ENCODE measurements around the gene ASMTL.
"Not testable (repeated sequence)": the region's sequence is repeated elsewhere in the genome, so short reads cannot be mapped to it uniquely, and the experiment has no call there.

The ASMTL gene

DNA sequence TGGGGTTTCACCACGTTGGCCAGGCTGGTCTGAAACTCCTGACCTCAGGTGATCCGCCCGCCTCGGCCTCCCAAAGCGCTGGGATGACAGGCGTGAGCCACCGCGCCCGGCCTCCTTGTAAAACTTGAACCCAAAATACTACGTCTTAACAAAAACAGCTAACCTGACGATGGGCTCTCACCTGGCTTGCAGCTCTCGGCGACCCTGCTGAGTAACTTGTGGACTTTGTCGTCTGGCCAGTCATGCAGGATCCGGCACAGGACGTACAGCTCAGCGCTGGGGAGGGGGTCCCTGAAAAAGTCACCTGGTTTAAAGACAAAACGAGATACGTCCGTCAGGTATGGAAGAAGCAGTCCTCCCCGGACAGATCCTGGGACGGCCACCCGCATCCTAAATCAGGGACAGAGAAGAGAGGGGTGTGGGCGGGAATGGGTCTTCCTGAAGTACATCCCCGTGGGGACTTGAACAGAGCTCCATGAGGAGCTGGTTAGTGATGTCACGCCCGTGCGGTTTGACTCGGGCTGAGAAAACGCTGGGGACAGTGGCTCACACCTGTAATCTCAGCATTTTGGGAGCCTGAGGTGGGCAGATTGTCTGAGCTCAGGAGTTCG, 40.1 kb downstream of the ASMTL start:
- DNase-seq (ENCODE audit: low read depth, low spot score), result no peak
- Histone ChIP-seq H3K9ac (ENCODE audit: insufficient read length) (no peak overlapping the region), H3K4me3 (no peak overlapping the region), H3K36me3 (ENCODE audit: insufficient read depth, low read length) (peaks cover 19% of the 10 kb centered on the region; the same call in 1 of the 2 replicates), H3K9me3 (ENCODE audit: low read depth, low read length) (no peaks in the 10 kb centered on the region), H3K27ac (no peak overlapping the region)
- no peak for TF ChIP-seq FOXP2 (optimal IDR thresholded peaks at IDR 0.05; ENCODE audit: control extremely low read depth, extremely low read length, insufficient read depth)
- no peak for TF ChIP-seq EZH2 (IDR thresholded peaks at IDR 0.05)
- TF ChIP-seq POLR2AphosphoS5 (IDR thresholded peaks at IDR 0.05; ENCODE audit: borderline replicate concordance, low read depth, low read length), result no peak

DNA sequence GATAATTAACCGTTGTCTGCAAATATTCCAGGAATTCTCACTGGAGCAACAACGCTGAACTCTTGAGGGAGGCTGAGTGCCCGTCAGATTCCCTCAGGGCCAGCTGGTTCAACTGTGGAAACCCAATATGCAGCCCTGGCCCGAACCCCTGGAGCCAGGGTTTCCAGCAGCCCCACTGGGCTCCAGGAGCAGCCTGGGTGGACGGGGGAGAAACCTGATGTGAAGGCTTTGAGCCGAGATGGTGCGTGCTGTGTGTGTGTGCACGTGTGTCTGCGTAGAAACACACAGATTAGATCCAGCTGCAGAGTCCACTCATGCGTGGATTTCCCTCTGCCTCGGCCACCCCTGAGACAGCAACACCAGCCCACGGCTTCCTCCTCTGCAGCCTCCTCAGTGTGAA, 41.4 kb downstream of the ASMTL start:
- no peak overlapping the region for H3K27ac ChIP-seq
- no peak for DNase-seq (ENCODE audit: low read depth, low spot score)
- peaks cover 27% of the 10 kb centered on the region; the same call in 1 of the 2 replicates for H3K36me3 ChIP-seq (ENCODE audit: insufficient read depth, low read length)
- no peaks in the 10 kb centered on the region for H3K9me3 ChIP-seq (ENCODE audit: low read depth, low read length)
- no peak overlapping the region for H3K9ac ChIP-seq (ENCODE audit: insufficient read length)
- TF ChIP-seq FOXP2 (optimal IDR thresholded peaks at IDR 0.05; ENCODE audit: control extremely low read depth, extremely low read length, insufficient read depth), result no peak
- no peak for TF ChIP-seq EZH2 (IDR thresholded peaks at IDR 0.05)
- no peak for TF ChIP-seq POLR2AphosphoS5 (IDR thresholded peaks at IDR 0.05; ENCODE audit: borderline replicate concordance, low read depth, low read length)
- no peak overlapping the region for H3K4me3 ChIP-seq

- no peak overlapping the region for H3K9ac ChIP-seq (ENCODE audit: insufficient read length)
- H3K36me3 ChIP-seq (ENCODE audit: insufficient read depth, low read length), result peaks cover 54% of the 10 kb centered on the region; the same call in 1 of the 2 replicates
- no peak for TF ChIP-seq FOXP2 (optimal IDR thresholded peaks at IDR 0.05; ENCODE audit: control extremely low read depth, extremely low read length, insufficient read depth)
- no peak for TF ChIP-seq POLR2AphosphoS5 (IDR thresholded peaks at IDR 0.05; ENCODE audit: borderline replicate concordance, low read depth, low read length)
- TF ChIP-seq EZH2 (IDR thresholded peaks at IDR 0.05), result no peak
- no peaks in the 10 kb centered on the region for H3K9me3 ChIP-seq (ENCODE audit: low read depth, low read length)
- no peak overlapping the region for H3K4me3 ChIP-seq
- H3K27ac ChIP-seq, result no peak overlapping the region
- DNase-seq (ENCODE audit: low read depth, low spot score), result no peak
These were observed 45.7 kb downstream of the ASMTL start for GRCh38 chrX:1407035-1407434.

DNA sequence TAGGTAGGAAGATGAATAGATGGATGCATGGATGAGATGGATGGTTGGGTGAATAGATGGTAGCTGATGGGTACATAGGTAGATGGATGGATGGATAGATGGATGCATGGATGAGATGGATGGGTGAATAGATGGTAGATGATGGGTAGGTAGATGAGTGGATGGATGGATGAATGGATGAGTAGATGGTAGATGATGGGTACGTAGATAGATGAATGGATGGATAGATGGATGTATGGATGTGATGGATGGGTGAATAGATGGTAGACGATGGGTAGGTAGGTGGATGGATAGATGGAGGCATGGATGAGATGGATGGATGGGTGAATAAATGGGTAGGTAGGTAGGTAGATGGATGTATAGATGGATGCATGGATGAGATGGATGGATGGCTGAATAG, 46.9 kb downstream of the ASMTL start:
- H3K9me3 ChIP-seq (ENCODE audit: low read depth, low read length); DNase-seq (ENCODE audit: low read depth, low spot score); H3K27ac ChIP-seq; H3K9ac ChIP-seq (ENCODE audit: insufficient read length); H3K4me3 ChIP-seq: not testable (repeated sequence)
- peaks cover 55% of the 10 kb centered on the region; the same call in 1 of the 2 replicates for H3K36me3 ChIP-seq (ENCODE audit: insufficient read depth, low read length)

GRCh38 chrX:1403867-1404266, 48.8 kb downstream of the ASMTL start:
- not testable (repeated sequence) for H3K4me3 ChIP-seq; H3K9me3 ChIP-seq (ENCODE audit: low read depth, low read length); H3K9ac ChIP-seq (ENCODE audit: insufficient read length); DNase-seq (ENCODE audit: low read depth, low spot score); H3K27ac ChIP-seq
- peaks cover 58% of the 10 kb centered on the region; the same call in 1 of the 2 replicates for H3K36me3 ChIP-seq (ENCODE audit: insufficient read depth, low read length)

DNA sequence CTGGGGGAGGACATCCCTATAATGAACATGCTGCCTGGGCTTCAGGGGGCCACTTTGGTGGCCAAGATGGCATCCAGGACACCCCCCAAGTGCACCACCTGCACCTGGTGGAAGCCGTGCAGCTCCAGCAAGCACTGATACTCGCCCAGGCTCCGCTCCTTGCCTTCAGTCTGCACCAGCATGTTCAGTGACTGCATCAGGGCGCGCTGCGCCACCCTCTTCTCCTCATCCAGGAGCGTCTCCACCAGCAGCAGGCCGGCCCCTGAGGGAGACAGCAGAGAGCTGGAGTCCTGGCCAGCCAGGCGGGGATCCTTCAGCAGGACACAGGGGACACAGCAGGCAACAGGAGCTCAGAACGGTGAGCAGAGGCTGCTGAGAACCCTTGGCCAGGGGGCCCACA, 49.5 kb downstream of the ASMTL start:
- H3K9ac ChIP-seq (ENCODE audit: insufficient read length), result no peak overlapping the region
- no peak overlapping the region for H3K4me3 ChIP-seq
- no peaks in the 10 kb centered on the region for H3K9me3 ChIP-seq (ENCODE audit: low read depth, low read length)
- no peak for DNase-seq (ENCODE audit: low read depth, low spot score)
- H3K27ac ChIP-seq, result no peak overlapping the region
- TF ChIP-seq POLR2AphosphoS5 (IDR thresholded peaks at IDR 0.05; ENCODE audit: borderline replicate concordance, low read depth, low read length) (no peak), EZH2 (IDR thresholded peaks at IDR 0.05) (no peak), FOXP2 (optimal IDR thresholded peaks at IDR 0.05; ENCODE audit: control extremely low read depth, extremely low read length, insufficient read depth) (no peak)
- peaks cover 58% of the 10 kb centered on the region; the same call in 1 of the 2 replicates for H3K36me3 ChIP-seq (ENCODE audit: insufficient read depth, low read length)

DNA sequence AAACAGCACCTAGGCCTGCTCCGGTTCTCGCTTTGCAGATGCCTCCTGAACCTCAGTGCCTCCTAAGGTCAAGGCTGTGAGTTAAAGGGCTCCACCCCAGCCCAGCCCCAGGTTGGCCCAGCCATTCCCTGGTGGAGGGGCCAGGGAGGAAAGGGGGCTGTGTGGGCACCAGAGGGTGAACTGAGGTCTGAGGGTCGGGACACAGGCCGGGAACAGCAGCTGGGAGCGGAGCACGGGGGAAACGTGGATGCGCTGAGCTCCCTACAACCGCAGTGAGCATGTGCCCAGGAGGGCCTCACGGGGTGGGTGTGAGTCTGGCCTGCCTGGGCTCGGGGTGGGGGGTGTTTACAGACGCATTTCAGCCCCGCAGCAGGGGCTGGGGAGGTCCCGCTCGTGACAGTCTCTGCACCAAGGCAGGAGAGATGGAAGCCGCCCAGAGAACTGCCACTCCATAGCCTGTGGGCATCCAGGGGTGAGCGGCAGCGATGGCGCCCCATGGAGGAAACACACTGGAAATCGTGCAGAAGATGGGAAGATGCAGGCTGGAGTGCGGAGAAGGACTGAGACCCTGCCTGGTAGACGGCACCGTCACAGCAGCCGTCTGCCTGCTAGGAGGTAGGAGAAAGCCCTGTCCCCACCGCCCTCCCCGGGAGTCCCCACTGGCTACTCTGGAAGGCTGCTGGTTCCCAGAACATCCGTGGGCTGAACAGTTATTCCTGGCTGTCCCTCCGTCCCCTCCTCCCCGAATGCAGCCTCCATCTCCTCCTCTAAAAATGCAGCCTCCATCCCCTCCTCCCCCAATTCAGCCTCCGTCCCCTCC, 50.9 kb downstream of the ASMTL start:
- peaks cover 47% of the 10 kb centered on the region; the same call in 1 of the 2 replicates for H3K36me3 ChIP-seq (ENCODE audit: insufficient read depth, low read length)
- no peak overlapping the region for H3K4me3 ChIP-seq
- no peak for DNase-seq (ENCODE audit: low read depth, low spot score)
- H3K9me3 ChIP-seq (ENCODE audit: low read depth, low read length), result no peaks in the 10 kb centered on the region
- H3K27ac ChIP-seq, result no peak overlapping the region
- 0 out of 2 replicates have a peak, but pooled peaks have one; percentile 7 for TF ChIP-seq POLR2AphosphoS5 (IDR thresholded peaks at IDR 0.05; ENCODE audit: borderline replicate concordance, low read depth, low read length)
- TF ChIP-seq EZH2 (IDR thresholded peaks at IDR 0.05), result no peak
- TF ChIP-seq FOXP2 (optimal IDR thresholded peaks at IDR 0.05; ENCODE audit: control extremely low read depth, extremely low read length, insufficient read depth), result no peak
- no peak overlapping the region for H3K9ac ChIP-seq (ENCODE audit: insufficient read length)

DNA sequence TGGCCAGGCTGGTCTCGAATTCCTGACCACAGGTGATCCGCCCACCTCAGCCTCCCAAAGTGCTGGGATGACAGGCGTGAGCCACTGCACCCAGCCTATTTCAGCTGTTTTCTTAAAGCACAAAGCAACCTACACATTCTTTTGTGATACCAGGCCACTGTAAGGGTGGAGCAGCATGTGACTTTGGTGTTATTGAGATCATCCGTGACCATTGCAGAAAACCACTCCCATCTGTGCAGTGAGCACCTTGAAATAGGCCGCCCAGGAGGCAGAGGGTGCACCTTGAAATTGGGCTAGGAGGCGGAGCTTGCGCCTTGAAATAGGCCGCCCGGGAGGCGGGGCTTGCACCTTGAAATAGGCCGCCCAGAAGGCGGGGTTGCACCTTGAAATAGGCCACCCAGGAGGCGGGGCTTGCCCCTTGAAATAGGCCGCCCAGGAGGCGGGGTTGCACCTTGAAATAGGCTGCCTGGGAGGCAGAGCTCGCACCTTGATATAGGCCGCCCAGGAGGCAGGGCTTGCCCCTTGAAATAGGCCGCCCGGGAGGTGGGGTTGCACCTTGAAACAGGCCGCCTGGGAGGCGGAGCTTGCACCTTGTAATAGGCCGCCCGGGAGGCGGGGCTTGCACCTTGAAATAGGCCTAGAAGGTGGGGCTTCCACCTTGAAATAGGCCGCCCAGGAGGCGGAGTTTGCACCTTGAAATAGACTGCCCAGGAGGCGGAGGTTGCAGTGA, 51.8 kb downstream of the ASMTL start:
- Histone ChIP-seq H3K36me3 (ENCODE audit: insufficient read depth, low read length) (peaks cover 37% of the 10 kb centered on the region; the same call in 1 of the 2 replicates), H3K9ac (ENCODE audit: insufficient read length) (no peak overlapping the region), H3K9me3 (ENCODE audit: low read depth, low read length) (no peaks in the 10 kb centered on the region), H3K4me3 (no peak overlapping the region), H3K27ac (no peak overlapping the region)
- TF ChIP-seq EZH2 (IDR thresholded peaks at IDR 0.05), result no peak
- no peak for TF ChIP-seq POLR2AphosphoS5 (IDR thresholded peaks at IDR 0.05; ENCODE audit: borderline replicate concordance, low read depth, low read length)
- TF ChIP-seq FOXP2 (optimal IDR thresholded peaks at IDR 0.05; ENCODE audit: control extremely low read depth, extremely low read length, insufficient read depth), result no peak
- DNase-seq (ENCODE audit: low read depth, low spot score), result no peak

Measured in SK-N-MC (cell line).